GM21717 (cell line): ENCODE measurements around the gene KLHL4.
A peak's percentile ranks its signal among the peaks of the same experiment; 100 is the strongest.
"Not testable (repeated sequence)": the region's sequence is repeated elsewhere in the genome, so short reads cannot be mapped to it uniquely, and the experiment has no call there.

Source experiments
- ATAC-seq: cut with Tn5 transposase; IDR thresholded peaks from one replicate; pipeline ENCODE4 v1.9.1; 2021; ENCODE audit warnings: mild to moderate bottlenecking, moderate library complexity; ENCODE audit not compliant: unreplicated experiment

Gene KLHL4

DNA sequence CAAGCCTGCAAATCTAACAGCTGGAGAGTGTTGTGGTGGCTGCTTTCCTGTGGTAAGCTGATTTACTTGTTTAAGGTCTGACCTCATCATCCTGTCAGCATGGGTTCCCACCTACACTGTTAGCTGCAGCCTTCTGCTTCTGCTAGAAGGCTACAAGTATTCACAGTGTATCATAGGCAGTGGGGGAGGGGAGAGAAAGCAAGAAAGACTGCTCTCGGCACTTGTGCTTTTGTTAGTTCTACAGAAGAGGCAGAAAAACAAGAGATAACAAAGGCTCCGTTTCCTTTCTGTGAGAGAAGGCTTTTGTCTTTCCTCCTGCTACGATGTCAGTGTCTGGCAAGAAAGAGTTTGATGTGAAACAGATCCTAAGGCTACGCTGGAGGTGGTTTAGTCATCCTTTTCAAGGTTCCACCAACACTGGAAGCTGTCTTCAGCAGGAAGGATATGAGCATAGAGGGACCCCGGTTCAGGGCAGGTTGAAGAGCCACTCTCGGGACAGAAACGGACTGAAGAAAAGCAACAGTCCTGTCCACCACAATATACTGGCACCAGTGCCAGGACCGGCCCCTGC lies at the start of gene KLHL4:
Gene KLHL4 (plus strand): TSS at position 232 of the 571 bp plus-strand sequence. CDS start 92 bp downstream, at position 324.
- no peak for ATAC-seq

GRCh38 chrX:87468941-87469340 lies 48.7 kb upstream of the KLHL4 start:
- ATAC-seq: no peak

DNA sequence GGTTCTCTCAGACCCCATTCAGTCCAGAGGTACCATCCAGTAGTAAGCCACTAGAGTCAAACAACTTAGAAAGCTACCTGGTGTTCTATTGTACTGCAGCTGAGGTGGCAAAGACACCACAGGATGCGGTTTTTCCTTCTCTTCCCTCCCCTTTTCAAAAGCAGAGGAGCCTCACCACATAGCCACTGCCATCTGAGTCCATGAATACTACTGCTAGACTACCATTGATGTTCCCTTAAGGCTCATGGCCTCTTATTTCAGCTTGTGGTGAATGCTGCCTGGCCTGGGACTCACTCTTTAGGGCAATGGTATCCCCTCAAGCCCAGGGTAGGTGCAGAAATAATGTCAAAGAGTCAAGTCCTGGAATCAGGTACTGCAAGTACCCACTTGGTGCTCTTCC lies 41.8 kb upstream of the KLHL4 start:
- ATAC-seq: no peak

- not testable (repeated sequence) for ATAC-seq
Measured at GRCh38 chrX:87478703-87479102, 38.9 kb upstream of the KLHL4 start.

DNA sequence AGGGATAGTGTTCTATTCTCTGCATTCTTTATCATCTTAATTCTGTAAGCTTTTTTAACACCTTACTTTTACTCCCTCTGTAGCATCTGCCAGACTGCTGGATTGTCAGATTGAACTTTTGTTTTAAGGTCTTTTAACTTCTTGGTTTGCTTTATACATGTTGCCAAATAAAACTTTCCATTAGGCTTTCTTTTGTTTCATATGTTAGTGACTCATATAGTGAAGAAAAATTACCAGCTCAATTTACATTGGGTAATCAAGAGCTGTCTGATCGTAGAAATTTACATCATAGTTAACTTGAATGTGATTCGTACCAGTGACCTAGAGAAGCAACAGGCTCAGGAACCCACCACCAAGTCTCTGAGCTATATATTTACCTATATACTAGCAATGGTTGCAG lies 28.5 kb upstream of the KLHL4 start:
- ATAC-seq: no peak

DNA sequence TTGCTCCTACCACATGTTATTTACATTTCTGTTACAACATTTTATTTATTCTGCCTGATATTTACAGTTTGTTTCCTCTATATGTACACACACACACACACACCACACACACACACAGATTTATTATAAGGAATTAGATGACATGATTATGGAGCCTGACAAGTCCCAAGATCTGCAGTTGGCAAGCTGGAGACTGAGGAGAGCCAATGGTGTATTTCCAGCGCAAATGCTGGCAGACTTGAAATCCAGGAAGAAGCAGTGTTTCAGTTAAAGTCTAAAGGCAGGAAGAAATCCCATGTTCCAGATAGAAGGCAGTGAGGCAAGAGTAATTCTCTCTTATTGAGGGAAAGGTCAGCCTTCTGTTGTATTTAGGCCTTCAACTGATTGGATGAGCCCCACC lies 1.8 kb upstream of the KLHL4 start:
- no peak for ATAC-seq

- ATAC-seq: no peak
Measured at GRCh38 chrX:87516717-87517121, 883 bp upstream of the KLHL4 start.

- ATAC-seq: no peak
Measured at GRCh38 chrX:87518504-87518903, 902 bp downstream of the KLHL4 start.

- ATAC-seq: no peak
Measured at GRCh38 chrX:87525771-87526229, 8.2 kb downstream of the KLHL4 start.

GRCh38 chrX:87526281-87526680 lies 8.7 kb downstream of the KLHL4 start:
- no peak for ATAC-seq

- ATAC-seq: no peak
Measured at GRCh38 chrX:87528487-87528886, 10.9 kb downstream of the KLHL4 start.

GRCh38 chrX:87571964-87572363 lies 54.4 kb downstream of the KLHL4 start:
- no peak for ATAC-seq

GRCh38 chrX:87572901-87573300 lies 55.3 kb downstream of the KLHL4 start:
- no peak for ATAC-seq

GRCh38 chrX:87578978-87579377 lies 61.4 kb downstream of the KLHL4 start:
- no peak for ATAC-seq

DNA sequence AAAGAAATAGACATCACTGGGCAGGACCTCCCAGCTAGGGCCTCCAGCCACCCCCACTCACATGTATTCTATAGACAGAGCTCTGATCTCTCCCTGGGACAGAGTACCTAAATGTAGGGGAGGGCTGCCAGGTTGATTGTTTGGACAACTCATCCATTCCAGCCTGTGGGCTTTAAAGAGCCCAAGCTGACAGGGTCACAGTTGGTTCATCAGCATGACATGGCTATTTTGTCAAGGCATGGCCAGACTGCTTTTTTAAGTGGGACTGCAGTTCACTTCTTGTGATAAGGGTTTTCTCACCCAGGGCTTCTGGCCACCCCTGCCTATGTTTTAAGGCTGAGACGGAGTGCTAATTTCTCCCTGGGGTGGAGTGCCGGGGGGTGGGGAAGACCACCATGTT lies 63.3 kb downstream of the KLHL4 start:
- no peak for ATAC-seq

DNA sequence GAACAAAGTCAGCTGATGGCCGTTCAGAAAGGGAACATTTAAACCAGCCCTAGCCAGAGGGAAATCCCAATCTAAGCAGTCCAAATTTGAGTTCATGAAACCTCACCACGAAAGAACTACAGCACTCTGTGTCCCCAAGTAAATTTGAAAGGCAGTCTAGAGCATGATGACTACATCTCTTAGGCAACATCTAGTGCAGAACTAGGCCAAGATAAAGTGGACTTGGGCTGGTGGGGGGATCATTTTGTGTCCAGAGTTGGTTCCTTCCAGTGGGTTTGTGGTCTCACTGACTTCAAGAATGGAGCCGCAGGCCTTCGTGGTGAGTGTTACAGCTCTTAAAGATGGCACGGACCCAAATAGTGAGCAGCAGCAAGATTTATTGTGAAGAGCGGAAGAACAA lies 64.9 kb downstream of the KLHL4 start:
- no peak for ATAC-seq

DNA sequence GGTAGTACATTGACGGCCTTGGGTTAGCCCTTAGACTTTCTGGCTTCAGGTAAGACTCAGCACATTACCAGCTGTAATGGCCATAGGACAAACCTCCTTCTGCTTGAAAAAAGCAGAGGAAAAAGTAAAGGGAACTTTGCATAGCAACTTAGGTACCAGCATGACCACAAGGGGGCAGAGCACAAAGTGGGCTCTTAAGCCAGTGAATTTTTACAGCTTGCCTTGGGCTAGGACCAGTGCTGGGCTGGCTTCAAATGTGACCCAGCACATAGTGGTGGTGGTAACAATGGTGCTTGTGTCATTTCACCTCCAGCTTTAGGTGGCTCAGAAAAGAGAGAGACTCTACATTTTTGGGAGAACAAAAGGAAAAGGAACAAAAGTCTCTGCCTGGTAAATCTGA lies 66.1 kb downstream of the KLHL4 start:
- peak; percentile 56 for ATAC-seq

DNA sequence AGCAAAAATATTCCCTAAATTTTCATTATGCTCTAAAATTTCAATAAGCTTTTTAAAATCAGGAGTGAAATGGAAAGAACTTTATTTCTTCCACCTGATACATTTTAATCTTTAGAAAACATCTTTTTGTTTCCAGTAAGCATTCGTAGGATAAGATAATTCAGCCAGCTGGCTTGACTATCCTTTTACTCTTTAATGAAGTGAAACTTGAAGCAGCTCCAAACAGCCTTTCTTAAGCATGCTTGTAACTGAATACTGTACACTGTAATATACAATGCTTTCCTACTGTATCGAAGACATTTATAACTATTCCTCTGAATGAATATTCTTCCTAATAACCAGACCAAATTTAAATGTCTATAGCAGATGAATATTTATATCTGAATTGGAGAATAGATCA lies 98.8 kb downstream of the KLHL4 start:
- no peak for ATAC-seq

- ATAC-seq: no peak
Measured at GRCh38 chrX:87621697-87622096, 104.1 kb downstream of the KLHL4 start.

GRCh38 chrX:87626996-87627395 lies 109.4 kb downstream of the KLHL4 start:
- no peak for ATAC-seq

- no peak for ATAC-seq
Measured at GRCh38 chrX:87634361-87634760, 116.8 kb downstream of the KLHL4 start.

GRCh38 chrX:87636533-87636932 lies 118.9 kb downstream of the KLHL4 start:
- no peak for ATAC-seq

DNA sequence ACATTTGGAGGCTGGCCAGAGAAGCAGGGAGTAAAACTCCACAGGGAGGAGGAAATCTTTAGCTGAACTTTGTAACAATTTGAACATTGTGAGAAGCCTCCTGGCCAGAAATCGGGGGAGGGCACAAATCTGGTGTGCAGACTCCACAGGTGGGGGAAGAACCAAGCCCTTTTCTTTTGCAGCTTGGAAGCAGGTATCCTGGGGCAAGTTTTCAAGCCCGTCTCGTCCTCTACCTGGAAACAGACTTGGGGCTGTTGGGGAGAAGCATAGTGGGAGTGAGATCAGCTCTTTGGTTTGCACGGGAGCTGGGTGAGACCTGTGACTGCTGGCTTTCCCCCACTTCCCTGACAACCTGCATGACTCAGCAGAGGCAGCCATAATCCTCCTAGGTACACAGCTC lies 123.8 kb downstream of the KLHL4 start:
- ATAC-seq: not testable (repeated sequence)
